HEK293 (cell line): Measurements from ENCODE around the gene SVIL.

Experiments
- CTCF ChIA-PET: fragments of 350-600 bp; formaldehyde crosslinking; extraction: SDS; loops from one replicate; lab custom pipeline; 2021; ENCODE audit warnings: antibody characterized with exemption; lab: Yijun Ruan, JAX
- POLR2A ChIA-PET: fragments of 300-600 bp; formaldehyde crosslinking; extraction: SDS; loops from one replicate; lab custom pipeline; 2020; ENCODE audit warnings: antibody characterized with exemption, inconsistent platforms; lab: Yijun Ruan, JAX
- H3K27ac ChIP-seq: fragments of 200-500 bp; sonication (Bioruptor generic); 2 replicates; pipeline ENCODE4 v1.5.1; 2014; ENCODE audit warnings: low read depth, low read length, control low read depth, inconsistent platforms; ENCODE audit errors: extremely low read depth
- H3K36me3 ChIP-seq, 2 experiments: fragments of 200-500 bp in 1 of 2; sonication (Bioruptor generic) in 1 of 2; 1 replicate in 1 of 2; 2 replicates in 1 of 2; pipeline ENCODE4 v1.5.1; 2014 to 2017; ENCODE audit warnings: inconsistent platforms in 2 of 2, low read length in 2 of 2; ENCODE audit not compliant: control insufficient read depth in 2 of 2, insufficient read depth in 1 of 2
- H3K4me1 ChIP-seq: fragments of 200-500 bp; sonication (Bioruptor generic); 2 replicates; pipeline ENCODE4 v1.5.1; 2014; ENCODE audit warnings: mild to moderate bottlenecking, low read length, inconsistent platforms; ENCODE audit not compliant: control insufficient read depth, insufficient read depth
- H3K4me3 ChIP-seq: 2 replicates; pipeline ENCODE4 v1.5.1; 2011; ENCODE audit warnings: low read depth, mild to moderate bottlenecking, control low read depth, low read length, moderate library complexity
- H3K9me3 ChIP-seq: fragments of 200-500 bp; sonication (Bioruptor generic); 2 replicates; pipeline ENCODE4 v1.5.1; 2014; ENCODE audit warnings: low read depth, low read length, inconsistent platforms; ENCODE audit not compliant: control insufficient read depth, insufficient read depth
- FEZF1 ChIP-seq: fragments of 450-650 bp; formaldehyde crosslinking; IDR thresholded peaks from 2 replicates; pipeline ENCODE4 v1.5.1; 2016; ENCODE audit warnings: missing biosample characterization, missing genetic modification characterization
- HOXC10 ChIP-seq: sonication (generic); formaldehyde crosslinking; IDR thresholded peaks from 2 replicates; pipeline ENCODE4 v1.8.1; 2023; ENCODE audit warnings: mild to moderate bottlenecking, missing genetic modification reagents
- KLF9 ChIP-seq: fragments of 450-650 bp; formaldehyde crosslinking; IDR thresholded peaks from 2 replicates; pipeline ENCODE4 v1.5.1; 2016; ENCODE audit warnings: missing biosample characterization, missing genetic modification characterization, low read depth
- SETDB1 ChIP-seq: IDR thresholded peaks from one replicate; pipeline ENCODE4 v1.6.1; 2017; ENCODE audit warnings: mild to moderate bottlenecking, low read length, moderate library complexity, mixed read lengths; ENCODE audit not compliant: insufficient read length
- ZBTB7A ChIP-seq: fragments of 450-650 bp; formaldehyde crosslinking; IDR thresholded peaks from 2 replicates; pipeline ENCODE4 v1.5.1; 2016; ENCODE audit warnings: low read depth, missing biosample characterization, missing genetic modification characterization
- ZNF132 ChIP-seq: fragments of 450-650 bp; formaldehyde crosslinking; IDR thresholded peaks from 2 replicates; pipeline ENCODE4 v1.5.1; 2017; ENCODE audit warnings: missing biosample characterization, missing genetic modification characterization, borderline replicate concordance
- ZNF133 ChIP-seq: fragments of 450-650 bp; formaldehyde crosslinking; IDR thresholded peaks from 2 replicates; pipeline ENCODE4 v1.5.1; 2016; ENCODE audit warnings: missing biosample characterization, missing genetic modification characterization
- ZNF138 ChIP-seq: fragments of 450-650 bp; formaldehyde crosslinking; IDR thresholded peaks from 2 replicates; pipeline ENCODE4 v1.5.1; 2016; ENCODE audit warnings: missing biosample characterization, missing genetic modification characterization, borderline replicate concordance
- ZNF174 ChIP-seq: fragments of 450-650 bp; formaldehyde crosslinking; IDR thresholded peaks from 2 replicates; pipeline ENCODE4 v1.5.0; 2017; ENCODE audit warnings: missing biosample characterization, mild to moderate bottlenecking, missing genetic modification characterization
- ZNF19 ChIP-seq: fragments of 450-650 bp; formaldehyde crosslinking; IDR thresholded peaks from 2 replicates; pipeline ENCODE4; 2016; ENCODE audit warnings: missing biosample characterization, missing genetic modification characterization, low read depth
- ZNF26 ChIP-seq: fragments of 450-650 bp; formaldehyde crosslinking; IDR thresholded peaks from 2 replicates; pipeline ENCODE4 v1.5.1; 2016; ENCODE audit warnings: missing biosample characterization, missing genetic modification characterization
- ZNF391 ChIP-seq: fragments of 450-650 bp; formaldehyde crosslinking; IDR thresholded peaks from 2 replicates; pipeline ENCODE4 v1.5.1; 2016; ENCODE audit warnings: low read depth, missing biosample characterization, missing genetic modification characterization, borderline replicate concordance
- ZNF416 ChIP-seq: fragments of 450-650 bp; formaldehyde crosslinking; IDR thresholded peaks from 2 replicates; pipeline ENCODE4 v1.5.1; 2016; ENCODE audit warnings: missing biosample characterization, missing genetic modification characterization
- ZNF549 ChIP-seq: fragments of 450-650 bp; IDR thresholded peaks from 2 replicates; pipeline ENCODE4 v1.5.1; 2018; ENCODE audit warnings: missing biosample characterization, missing genetic modification characterization, mild to moderate bottlenecking, inconsistent platforms, moderate library complexity
- ZNF623 ChIP-seq: fragments of 450-650 bp; formaldehyde crosslinking; IDR thresholded peaks from 2 replicates; pipeline ENCODE4 v1.5.1; 2016; ENCODE audit warnings: missing biosample characterization, missing genetic modification characterization
- ZNF701 ChIP-seq: fragments of 450-650 bp; formaldehyde crosslinking; IDR thresholded peaks from 2 replicates; pipeline ENCODE4 v1.5.1; 2016; ENCODE audit warnings: missing biosample characterization, missing genetic modification characterization
- ZSCAN18 ChIP-seq: fragments of 450-650 bp; formaldehyde crosslinking; IDR thresholded peaks from 2 replicates; pipeline ENCODE4 v1.5.1; 2016; ENCODE audit warnings: missing biosample characterization, missing genetic modification characterization
- TF ChIP-seq, protein P1 (sequence below): fragments of 450-650 bp; formaldehyde crosslinking; IDR thresholded peaks from 2 replicates; pipeline ENCODE4 v1.5.1; 2017; ENCODE audit warnings: missing biosample characterization, missing genetic modification characterization

SVIL gene

GRCh38 chr10:29424017-29424416 is 210.8 kb downstream of the SVIL start (continued):
- TF ChIP-seq ZNF701 (tag by site-specific recombination) (no peak), ZNF19 (tag by site-specific recombination) (no peak)
- TF ChIP-seq, protein P1, sequence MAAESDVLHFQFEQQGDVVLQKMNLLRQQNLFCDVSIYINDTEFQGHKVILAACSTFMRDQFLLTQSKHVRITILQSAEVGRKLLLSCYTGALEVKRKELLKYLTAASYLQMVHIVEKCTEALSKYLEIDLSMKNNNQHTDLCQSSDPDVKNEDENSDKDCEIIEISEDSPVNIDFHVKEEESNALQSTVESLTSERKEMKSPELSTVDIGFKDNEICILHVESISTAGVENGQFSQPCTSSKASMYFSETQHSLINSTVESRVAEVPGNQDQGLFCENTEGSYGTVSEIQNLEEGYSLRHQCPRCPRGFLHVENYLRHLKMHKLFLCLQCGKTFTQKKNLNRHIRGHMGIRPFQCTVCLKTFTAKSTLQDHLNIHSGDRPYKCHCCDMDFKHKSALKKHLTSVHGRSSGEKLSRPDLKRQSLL (tag by site-specific recombination): no peak

DNA sequence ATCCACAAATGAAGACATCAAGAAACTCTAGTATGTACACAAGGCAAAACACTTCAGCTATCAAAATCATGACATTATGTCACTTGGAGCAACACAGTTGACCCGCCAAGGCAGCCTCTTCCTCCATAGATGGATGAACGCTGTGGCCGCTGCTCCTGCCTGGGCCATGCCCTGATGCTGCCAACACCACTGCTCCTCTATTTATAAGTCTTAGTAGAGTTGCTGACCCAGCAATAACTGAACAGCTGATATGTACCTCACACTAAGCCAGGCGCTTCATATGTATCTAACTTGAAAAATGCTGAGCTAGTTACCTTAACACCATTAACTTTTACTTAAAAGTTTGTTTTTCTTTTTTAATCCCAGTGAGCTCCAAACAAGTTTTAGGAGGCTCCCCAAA is 214.0 kb downstream of the SVIL start:
- Histone ChIP-seq H3K4me3 (no peak overlapping the region), H3K9me3 (no peaks in the 10 kb centered on the region), H3K36me3 (peaks cover 35 to 74% of the 10 kb centered on the region in 2 experiments), H3K27ac (no peak overlapping the region), H3K4me1 (no peaks in the 10 kb centered on the region)
- TF ChIP-seq SETDB1 (no peak), ZNF133 (tag by site-specific recombination) (no peak), ZNF391 (tag by site-specific recombination) (no peak), FEZF1 (tag by site-specific recombination) (no peak)
- ChIA-PET POLR2A (no interaction called here), CTCF (interaction anchor here (0.8 to 2.0 kb wide), 3 partner anchors 27 to 44 kb away, joined by 3 to 8 read pairs (median 5); no protein-coding TSS in a partner anchor)

- TF ChIP-seq HOXC10 (CRISPR knock-in tag) (no peak), ZNF174 (tag by site-specific recombination) (no peak), ZNF416 (tag by site-specific recombination) (no peak), ZNF623 (tag by site-specific recombination) (no peak), ZSCAN18 (tag by site-specific recombination) (no peak), ZNF549 (no peak), ZBTB7A (tag by site-specific recombination) (no peak), KLF9 (tag by site-specific recombination) (no peak), ZNF26 (tag by site-specific recombination) (no peak), ZNF138 (tag by site-specific recombination) (no peak), ZNF132 (tag by site-specific recombination) (no peak)
- H3K27ac ChIP-seq: no peak overlapping the region
Observed at GRCh38 chr10:29417324-29417723, 217.4 kb downstream of the SVIL start.

More at GRCh38 chr10:29417324-29417723, 217.4 kb downstream of the SVIL start:
- H3K9me3 ChIP-seq: no peaks in the 10 kb centered on the region
- H3K4me1 ChIP-seq: peaks cover 3% of the 10 kb centered on the region
- H3K4me3 ChIP-seq: no peak overlapping the region
- ChIA-PET POLR2A (no interaction called here), CTCF (interaction anchor here (1.1 kb wide), 1 partner anchor 32 kb away, joined by 4 read pairs; no protein-coding TSS in a partner anchor)
- peaks cover 29 to 58% of the 10 kb centered on the region in 2 experiments for H3K36me3 ChIP-seq
